Measurements from ENCODE around the gene RXFP4.
"Not testable (repeated sequence)": the region's sequence is repeated elsewhere in the genome, so short reads cannot be mapped to it uniquely, and the experiment has no call there.

RXFP4 gene, protein sequence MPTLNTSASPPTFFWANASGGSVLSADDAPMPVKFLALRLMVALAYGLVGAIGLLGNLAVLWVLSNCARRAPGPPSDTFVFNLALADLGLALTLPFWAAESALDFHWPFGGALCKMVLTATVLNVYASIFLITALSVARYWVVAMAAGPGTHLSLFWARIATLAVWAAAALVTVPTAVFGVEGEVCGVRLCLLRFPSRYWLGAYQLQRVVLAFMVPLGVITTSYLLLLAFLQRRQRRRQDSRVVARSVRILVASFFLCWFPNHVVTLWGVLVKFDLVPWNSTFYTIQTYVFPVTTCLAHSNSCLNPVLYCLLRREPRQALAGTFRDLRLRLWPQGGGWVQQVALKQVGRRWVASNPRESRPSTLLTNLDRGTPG

DNA sequence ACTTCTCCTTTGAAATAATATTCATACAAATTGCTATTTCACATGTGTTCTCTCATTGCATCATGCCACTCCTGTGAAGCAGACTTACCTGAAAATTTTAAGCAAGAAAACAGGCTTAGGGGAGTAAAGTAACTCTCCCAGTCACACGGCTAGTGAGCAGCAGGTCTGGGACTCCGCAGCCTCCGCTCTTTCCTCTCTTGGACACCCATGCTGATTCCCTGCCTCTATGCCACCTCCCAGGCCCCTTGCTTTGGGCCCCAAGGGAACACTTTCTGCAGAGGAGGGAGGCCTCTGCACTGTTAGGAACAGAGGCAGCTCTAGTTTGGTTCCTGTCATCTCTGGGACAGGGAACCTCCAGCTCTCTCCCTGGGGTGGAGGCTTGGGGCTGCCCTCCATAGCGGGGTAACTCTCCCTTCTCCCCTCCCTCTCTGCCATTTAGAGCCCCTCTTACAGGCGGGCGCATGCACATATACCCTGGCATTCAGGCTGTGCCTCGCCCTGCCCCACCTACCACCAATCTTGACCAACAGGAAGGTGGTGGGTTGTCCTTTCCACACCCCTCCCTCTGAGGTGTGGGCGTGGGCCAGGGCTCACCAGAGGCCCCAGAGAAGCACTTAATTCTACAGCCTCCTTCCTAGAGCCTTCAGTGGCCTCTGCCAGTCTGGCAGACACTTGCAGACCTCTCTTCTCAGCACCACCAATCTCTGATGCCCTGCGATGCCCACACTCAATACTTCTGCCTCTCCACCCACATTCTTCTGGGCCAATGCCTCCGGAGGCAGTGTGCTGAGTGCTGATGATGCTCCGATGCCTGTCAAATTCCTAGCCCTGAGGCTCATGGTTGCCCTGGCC is at the start of gene RXFP4:
RXFP4 (plus strand) TSS at position 646 of the 852 bp plus-strand sequence; CDS start at position 718, 72 bp downstream.
- DNase-seq (ENCODE audit: low read depth in 2 of 2), result peak; percentile 15
- no peak for TF ChIP-seq CTCF (IDR thresholded peaks at IDR 0.05; ENCODE audit: low read depth, low read length)
- H3K4me3 ChIP-seq (replicated peaks in 1 of 2; ENCODE audit: low read depth in 2 of 2, low read length in 2 of 2), result no peak within 1 kb of the TSS

DNA sequence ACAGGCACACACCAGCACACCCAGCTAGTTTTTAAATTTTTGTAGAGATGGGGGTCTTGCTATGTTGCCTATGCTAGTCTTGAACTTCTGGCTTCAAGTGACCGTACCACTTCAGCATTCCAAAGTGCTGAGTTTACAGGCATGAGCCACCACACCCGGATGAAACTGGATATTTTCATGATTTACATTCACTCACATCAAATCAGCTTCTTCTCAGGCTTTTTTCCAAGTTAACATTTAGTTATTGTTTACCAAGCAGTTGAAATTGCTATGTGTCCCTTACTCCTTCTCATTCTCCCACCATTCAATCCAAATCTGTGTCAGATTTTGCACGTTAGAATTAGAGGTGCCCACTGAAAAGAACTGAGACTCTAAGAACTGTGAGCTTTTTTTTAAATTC is 48.6 kb upstream of the RXFP4 start:
- peak; percentile 82 to 89 for DNase-seq (ENCODE audit: low read depth in 2 of 2)
- H3K4me3 ChIP-seq (replicated peaks in 1 of 2; ENCODE audit: low read depth in 2 of 2, low read length in 2 of 2), result no peak overlapping the region
- no peak for TF ChIP-seq CTCF (IDR thresholded peaks at IDR 0.05; ENCODE audit: low read depth, low read length)

DNA sequence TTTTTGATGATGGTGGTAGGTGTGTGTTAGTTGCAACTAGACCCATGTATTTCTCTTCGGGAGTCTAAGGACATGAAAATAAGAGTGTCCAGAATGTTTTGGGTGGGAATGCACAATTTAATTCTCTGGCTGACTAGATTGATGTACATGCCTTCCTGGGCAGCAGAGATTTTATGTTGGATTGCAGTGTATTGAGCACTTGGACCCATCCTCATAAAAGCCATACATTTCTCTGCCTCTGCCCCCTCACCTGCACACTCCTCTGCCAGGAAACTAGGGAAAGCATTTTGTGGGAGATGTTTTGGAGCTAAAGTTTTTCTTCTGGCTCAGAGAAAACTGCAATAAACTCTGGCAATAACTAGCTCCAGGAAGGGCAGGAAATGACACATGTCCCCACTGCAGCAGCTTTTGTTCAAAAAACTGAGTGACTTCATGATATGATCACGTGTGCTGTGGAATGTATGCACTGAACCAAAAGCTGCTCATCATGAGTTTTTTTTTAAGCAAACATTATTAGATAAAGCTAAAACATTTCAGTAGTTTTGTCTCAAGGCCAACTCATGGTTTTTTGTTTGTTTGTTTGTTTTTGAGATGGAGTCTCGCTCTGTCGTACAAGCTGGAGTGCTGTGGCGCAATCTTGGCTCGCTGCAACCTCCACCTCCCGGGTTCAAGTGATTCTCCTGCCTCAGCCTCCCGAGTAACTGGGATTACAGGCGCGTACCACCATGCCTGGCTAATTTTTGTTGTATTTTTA is 47.9 kb upstream of the RXFP4 start:
- no peak for TF ChIP-seq CTCF (IDR thresholded peaks at IDR 0.05; ENCODE audit: low read depth, low read length)
- DNase-seq (ENCODE audit: low read depth in 2 of 2), result peak; percentile 86 to 97
- H3K4me3 ChIP-seq (replicated peaks in 1 of 2; ENCODE audit: low read depth in 2 of 2, low read length in 2 of 2), result peak overlapping the region in 1 of 2 donors; percentile 25

GRCh38 chr1:155895617-155896016 is 45.8 kb upstream of the RXFP4 start:
- not testable (repeated sequence) for H3K4me3 ChIP-seq (replicated peaks in 1 of 2; ENCODE audit: low read depth in 2 of 2, low read length in 2 of 2); DNase-seq (ENCODE audit: low read depth in 2 of 2)

DNA sequence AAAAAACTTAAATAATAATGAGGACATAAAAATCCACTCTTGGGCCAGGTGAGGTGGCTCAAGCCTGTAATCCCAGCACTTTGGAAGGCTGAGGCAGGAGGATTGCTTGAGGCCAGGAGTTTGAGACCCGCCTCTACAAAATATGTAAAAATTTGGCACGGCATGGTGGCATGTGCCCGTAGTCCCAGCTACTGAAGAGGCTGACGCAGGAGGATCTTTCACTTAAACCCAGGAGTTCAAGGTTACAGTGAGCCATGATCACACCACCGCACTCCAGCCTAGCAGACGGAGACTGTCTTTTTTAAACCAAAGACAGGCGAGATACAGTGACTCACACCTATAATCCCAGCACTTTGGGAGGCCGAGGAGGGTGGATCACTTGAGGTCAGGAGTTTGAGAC is 45.0 kb upstream of the RXFP4 start:
- not testable (repeated sequence) for H3K4me3 ChIP-seq (replicated peaks in 1 of 2; ENCODE audit: low read depth in 2 of 2, low read length in 2 of 2); DNase-seq (ENCODE audit: low read depth in 2 of 2)

DNA sequence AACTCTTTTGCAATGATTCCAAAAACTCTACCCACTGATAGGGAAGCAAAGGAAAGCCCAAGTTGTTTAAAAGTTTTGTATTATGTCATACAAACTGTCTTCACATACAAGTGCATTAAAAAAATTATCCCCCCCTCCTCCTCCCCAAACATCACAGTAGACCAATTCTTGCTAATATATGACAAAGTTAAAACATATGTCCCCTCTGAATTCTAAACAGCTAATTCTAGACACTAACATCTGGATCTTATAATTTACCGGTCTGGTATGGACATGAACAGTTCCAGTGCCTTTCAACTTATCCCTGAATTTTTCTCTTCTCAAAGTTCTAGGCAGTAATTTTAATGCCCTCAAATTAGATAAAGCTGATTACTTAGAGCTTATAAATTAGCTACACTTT is 43.7 kb upstream of the RXFP4 start:
- no peak for TF ChIP-seq CTCF (IDR thresholded peaks at IDR 0.05; ENCODE audit: low read depth, low read length)
- no peak overlapping the region for H3K4me3 ChIP-seq (replicated peaks in 1 of 2; ENCODE audit: low read depth in 2 of 2, low read length in 2 of 2)
- DNase-seq (ENCODE audit: low read depth in 2 of 2), result no peak

DNA sequence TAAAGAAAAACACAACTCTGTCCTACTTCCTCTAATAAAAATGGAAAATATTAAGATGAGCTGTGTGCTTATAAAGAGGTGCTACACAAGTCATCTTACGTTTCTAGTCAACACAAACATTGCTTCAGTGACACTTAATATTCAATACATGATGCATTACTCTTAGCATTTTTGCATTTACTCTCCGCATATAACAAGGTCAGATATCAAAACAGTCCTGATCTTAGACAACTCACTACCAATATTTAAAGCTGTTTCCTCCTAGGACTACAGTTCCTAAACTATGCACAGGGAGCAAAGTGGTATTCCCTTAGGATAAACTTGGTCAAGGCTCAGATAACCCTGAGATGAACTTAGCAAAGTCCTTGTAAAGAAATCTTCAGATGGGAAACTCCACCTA is 42.5 kb upstream of the RXFP4 start:
- no peak for DNase-seq (ENCODE audit: low read depth in 2 of 2)

More for the DNA sequence above, 42.5 kb upstream of the RXFP4 start:
- H3K4me3 ChIP-seq (replicated peaks in 1 of 2; ENCODE audit: low read depth in 2 of 2, low read length in 2 of 2), result no peak overlapping the region
- TF ChIP-seq CTCF (IDR thresholded peaks at IDR 0.05; ENCODE audit: low read depth, low read length), result no peak
